Tibial artery (tissue), 4 donors: ENCODE results near the gene MAZ.

Source experiments
- DNase-seq, 2 donors: peaks; one replicate each; pipeline ENCODE4 v3.0.0-alpha.2; 2019
- H3K27ac ChIP-seq, 2 donors: fragments of 200-600 bp; sonication (generic) in 1 of 2; 1 replicate in 1 of 2; 2 replicates in 1 of 2; pipeline ENCODE4 v1.5.1; 2018 to 2019; ENCODE audit warnings: mild to moderate bottlenecking in 1 of 2
- H3K27me3 ChIP-seq, 2 donors: fragments of 200-600 bp; sonication (generic) in 1 of 2; one replicate each; pipeline versions ENCODE4 v1.5.1 to v1.6.0; 2016 to 2019
- H3K36me3 ChIP-seq, 3 donors: fragments of 200-600 bp; sonication (generic) in 2 of 3; one replicate each; pipeline ENCODE4 v1.5.1; 2016 to 2019; ENCODE audit warnings: mild to moderate bottlenecking in 2 of 3
- H3K4me1 ChIP-seq, 4 donors: fragments of 200-600 bp; sonication (generic) in 2 of 4; 1 replicate in 3 of 4; 2 replicates in 1 of 4; pipeline ENCODE4 v1.5.1; 2016 to 2019
- H3K4me3 ChIP-seq, 2 donors: fragments of 200-600 bp; sonication (generic) in 1 of 2; 1 replicate in 1 of 2; 2 replicates in 1 of 2; pipeline ENCODE4 v1.5.1; 2018 to 2019; ENCODE audit warnings: mild to moderate bottlenecking in 2 of 2
- H3K9me3 ChIP-seq, 3 donors: fragments of 200-600 bp; sonication (generic) in 1 of 3; one replicate each; pipeline ENCODE4 v1.5.1; 2016 to 2019
- CTCF ChIP-seq, 2 experiments: fragments of 200-600 bp in 1 of 2; fragments of 450-650 bp in 1 of 2; IDR thresholded peaks; one replicate each; pipeline ENCODE4 v1.5.1; 2017 to 2019; ENCODE audit warnings: antibody characterized with exemption in 2 of 2, mild to moderate bottlenecking in 1 of 2, moderate library complexity in 1 of 2
- intact Hi-C: fragments of 100-400 bp; cut with DNase I; formaldehyde crosslinking; loops from one replicate; pipeline ENCODE4 v1.15.0; 2023; ENCODE audit warnings: low total_unique reads

Gene MAZ

GRCh38 chr16:29802416-29802935 lies 3.9 kb upstream of the MAZ start:
- peaks cover 18 to 42% (median 30%) of the 10 kb centered on the region in 3 donors for H3K36me3 ChIP-seq
- DNase-seq, result no peak
- no peaks in the 10 kb centered on the region for H3K27me3 ChIP-seq
- intact Hi-C loops, result no loop called here
- H3K9me3 ChIP-seq, result no peaks in the 10 kb centered on the region
- H3K27ac ChIP-seq, result no peak overlapping the region
- TF ChIP-seq CTCF (IDR thresholded peaks at IDR 0.05), result no peak
- H3K4me3 ChIP-seq, result no peak overlapping the region
- H3K4me1 ChIP-seq, result peaks cover 0 to 15% (median 11%) of the 10 kb centered on the region in 4 donors

GRCh38 chr16:29804020-29804419 lies 2.3 kb upstream of the MAZ start:
- H3K9me3 ChIP-seq, result no peaks in the 10 kb centered on the region
- peaks cover 17 to 34% (median 20%) of the 10 kb centered on the region in 3 donors for H3K36me3 ChIP-seq
- H3K4me1 ChIP-seq, result peaks cover 8 to 31% (median 23%) of the 10 kb centered on the region in 4 donors
- H3K4me3 ChIP-seq, result no peak overlapping the region
- no peak for DNase-seq
- no peak for TF ChIP-seq CTCF (IDR thresholded peaks at IDR 0.05)
- intact Hi-C loops, result no loop called here
- H3K27ac ChIP-seq, result peak overlapping the region; percentile 90 to 97
- no peaks in the 10 kb centered on the region for H3K27me3 ChIP-seq

GRCh38 chr16:29804455-29805231 lies 1.7 kb upstream of the MAZ start:
- no peaks in the 10 kb centered on the region for H3K9me3 ChIP-seq
- peaks cover 10 to 37% (median 30%) of the 10 kb centered on the region in 4 donors for H3K4me1 ChIP-seq
- H3K27ac ChIP-seq, result peak overlapping the region; percentile 90 to 97
- H3K36me3 ChIP-seq, result peaks cover 17 to 34% (median 20%) of the 10 kb centered on the region in 3 donors
- peak; percentile 65 to 84 for DNase-seq
- peak overlapping the region; percentile 72 to 88 for H3K4me3 ChIP-seq
- H3K27me3 ChIP-seq, result no peaks in the 10 kb centered on the region
- no peak for TF ChIP-seq CTCF (IDR thresholded peaks at IDR 0.05)
- intact Hi-C loops, result no loop called here

GRCh38 chr16:29805232-29806098 lies 864 bp upstream of the MAZ start:
- peak; percentile 97 to 99 for DNase-seq
- Histone ChIP-seq H3K9me3 (no peaks in the 10 kb centered on the region), H3K27me3 (no peaks in the 10 kb centered on the region), H3K4me1 (peaks cover 11 to 45% (median 38%) of the 10 kb centered on the region in 4 donors), H3K27ac (peak overlapping the region; percentile 90 to 97), H3K4me3 (peak overlapping the region; percentile 72 to 88), H3K36me3 (peaks cover 12 to 34% (median 13%) of the 10 kb centered on the region in 3 donors)
- peak in 1 of 2 experiments; percentile 18 for TF ChIP-seq CTCF (IDR thresholded peaks at IDR 0.05)
- intact Hi-C loops, result no loop called here

GRCh38 chr16:29806641-29807425 lies 504 bp downstream of the MAZ start:
- no peak for TF ChIP-seq CTCF (IDR thresholded peaks at IDR 0.05)
- H3K27ac ChIP-seq, result peak overlapping the region; percentile 90 to 97
- H3K36me3 ChIP-seq, result peaks cover 11 to 21% (median 13%) of the 10 kb centered on the region in 3 donors
- H3K27me3 ChIP-seq, result no peaks in the 10 kb centered on the region
- no peaks in the 10 kb centered on the region for H3K9me3 ChIP-seq
- H3K4me3 ChIP-seq, result peak overlapping the region; percentile 73 to 88
- peak in 1 of 2 donors; percentile 85 for DNase-seq
- intact Hi-C loops, result no loop called here
- peaks cover 18 to 54% (median 44%) of the 10 kb centered on the region in 4 donors for H3K4me1 ChIP-seq
